Fibroblast of lung (primary cell): Measurements from ENCODE around the gene GRIK5. TPM values are rescaled to one million over a fixed set of nuclear protein-coding genes. Genes with fewer than 3 reads are reported as not detected.

Experiments
- DNase-seq, 2 donors: peaks; one replicate each; pipeline versions ENCODE4 v3.0.0 to v3.0.0-alpha.2; 2010; ENCODE audit warnings: low read depth in 2 of 2
- H2AFZ ChIP-seq: 2 replicates; pipeline ENCODE4 v1.5.1; 2012; ENCODE audit warnings: low read length, control low read depth, inconsistent platforms
- H3K27ac ChIP-seq: 2 replicates; pipeline ENCODE4 v1.5.1; 2011; ENCODE audit warnings: low read length, control low read depth; ENCODE audit not compliant: insufficient read depth
- H3K27me3 ChIP-seq: 2 replicates; pipeline ENCODE4 v1.5.1; 2011; ENCODE audit warnings: mild to moderate bottlenecking, low read length; ENCODE audit not compliant: control insufficient read depth, insufficient read depth
- H3K36me3 ChIP-seq: 2 replicates; pipeline ENCODE4 v1.5.1; 2011; ENCODE audit warnings: low read length; ENCODE audit not compliant: control insufficient read depth, insufficient read depth
- H3K4me1 ChIP-seq: 2 replicates; pipeline ENCODE4 v1.5.1; 2011; ENCODE audit warnings: low read length; ENCODE audit not compliant: control insufficient read depth, insufficient read depth; ENCODE audit errors: extremely low read depth
- H3K4me2 ChIP-seq: 2 replicates; pipeline ENCODE4 v1.5.1; 2011; ENCODE audit warnings: low read length, control low read depth; ENCODE audit not compliant: insufficient read depth; ENCODE audit errors: extremely low read depth
- H3K4me3 ChIP-seq, 4 experiments: fragments of 200-600 bp in 1 of 4; sonication (generic) in 1 of 4; replicated peaks in 1 of 4; 2 replicates each; pipeline ENCODE4 v1.5.1; 2011 to 2016; ENCODE audit warnings: low read length in 4 of 4, low read depth in 3 of 4, mild to moderate bottlenecking in 3 of 4, control low read depth in 2 of 4, inconsistent platforms in 1 of 4, mixed read lengths in 1 of 4; ENCODE audit not compliant: insufficient read depth in 1 of 4; ENCODE audit errors: control extremely low read depth in 1 of 4
- H3K79me2 ChIP-seq: 2 replicates; pipeline ENCODE4 v1.5.1; 2012; ENCODE audit warnings: mild to moderate bottlenecking, low read length, inconsistent platforms; ENCODE audit not compliant: control insufficient read depth, insufficient read depth
- H3K9ac ChIP-seq: 2 replicates; pipeline ENCODE4 v1.5.1; 2011; ENCODE audit warnings: mild to moderate bottlenecking, low read length, control low read depth; ENCODE audit not compliant: insufficient read depth
- H3K9me3 ChIP-seq: 2 replicates; pipeline ENCODE4 v1.5.1; 2012; ENCODE audit warnings: low read depth, low read length; ENCODE audit not compliant: control insufficient read depth, insufficient read depth
- H4K20me1 ChIP-seq: 2 replicates; pipeline ENCODE4 v1.5.1; 2011; ENCODE audit warnings: low read length; ENCODE audit not compliant: control insufficient read depth, insufficient read depth; ENCODE audit errors: extremely low read depth
- CTCF ChIP-seq, 2 donors: IDR thresholded peaks in 1 of 2; conservative IDR thresholded peaks in 1 of 2; 1 replicate in 1 of 2; 2 replicates in 1 of 2; pipeline ENCODE4 v1.5.1; 2011 to 2012; ENCODE audit warnings: low read length in 2 of 2, control low read depth in 1 of 2, inconsistent platforms in 1 of 2, low read depth in 1 of 2, mild to moderate bottlenecking in 1 of 2
- EZH2 ChIP-seq: IDR thresholded peaks from 2 replicates; pipeline ENCODE4 v1.5.1; 2012; ENCODE audit warnings: low read length, control low read depth, mild to moderate bottlenecking; ENCODE audit errors: missing control alignments
- polyA plus RNA-seq, 2 donors: library from polyadenylated mRNA; depleted of rRNA in 1 of 2; stranded (reverse) in 1 of 2; unstranded in 1 of 2; fragments of >200 nt; gene quantifications; 2 replicates each; pipeline ENCODE4 v1.2.1, GENCODE V29; 2011 to 2012; ENCODE audit warnings: missing spikeins in 1 of 2
- total RNA-seq: library from RNA; depleted of rRNA; stranded (reverse); fragments of >200 nt; gene quantifications from 2 replicates; pipeline ENCODE4 v1.2.1, GENCODE V29; 2014

Gene GRIK5
- total and polyA plus RNA-seq, 2 donors (not counting 1 experiment from before 2014, with no cell fraction given) = 0.03 to 3.5 TPM

GRCh38 chr19:42076380-42076944 lies 6.5 kb upstream of the GRIK5 start:
- peak overlapping the region; percentile 67 to 97 (median 75) for H3K4me3 ChIP-seq
- H3K27ac ChIP-seq = peak overlapping the region; percentile 54
- H4K20me1 ChIP-seq = peaks cover 1% of the 10 kb centered on the region
- peak in 1 of 2 donors; percentile 10 for DNase-seq
- H3K79me2 ChIP-seq = peaks cover 45% of the 10 kb centered on the region
- H3K9me3 ChIP-seq = no peaks in the 10 kb centered on the region
- H3K9ac ChIP-seq = peak overlapping the region; percentile 74
- TF ChIP-seq EZH2 = no peak
- no peak for TF ChIP-seq CTCF (conservative IDR thresholded peaks at IDR 0.05 in 1 of 2, IDR thresholded peaks at IDR 0.05 in 1 of 2; ENCODE audit: low read depth in 1 of 2, low read length in 2 of 2)
- H3K36me3 ChIP-seq = peaks cover 25% of the 10 kb centered on the region
- peak overlapping the region; percentile 61 for H3K4me2 ChIP-seq
- H2AFZ ChIP-seq = no peak overlapping the region
- no peaks in the 10 kb centered on the region for H3K27me3 ChIP-seq
- peaks cover 4% of the 10 kb centered on the region for H3K4me1 ChIP-seq

GRCh38 chr19:42075616-42076379 lies 5.8 kb upstream of the GRIK5 start, which contains the start of gene ZNF574:
Gene ZNF574, plus strand, starts transcription at chr19:42076166. Its CDS starts 2,441 bp downstream, at chr19:42078607.
- Histone ChIP-seq H3K79me2 (peaks cover 44% of the 10 kb centered on the region), H3K36me3 (peaks cover 19% of the 10 kb centered on the region), H4K20me1 (peaks cover 1% of the 10 kb centered on the region), H3K27me3 (no peaks in the 10 kb centered on the region), H3K9ac (peak within 1 kb of the TSS; percentile 93), H3K4me2 (peak within 1 kb of the TSS; percentile 87), H3K4me3 (peak within 1 kb of the TSS; percentile 79 to 97 (median 84)), H3K4me1 (peaks cover 4% of the 10 kb centered on the region), H3K27ac (peak within 1 kb of the TSS; percentile 99), H2AFZ (peak within 1 kb of the TSS; percentile 90), H3K9me3 (no peaks in the 10 kb centered on the region)
- no peak for TF ChIP-seq EZH2
- peak; percentile 99 for DNase-seq

GRCh38 chr19:42075364-42075615 lies 5.3 kb upstream of the GRIK5 start:
- peaks cover 1% of the 10 kb centered on the region for H4K20me1 ChIP-seq
- H2AFZ ChIP-seq = peak overlapping the region; percentile 90
- peak overlapping the region; percentile 87 for H3K4me2 ChIP-seq
- H3K36me3 ChIP-seq = peaks cover 14% of the 10 kb centered on the region
- no peak for DNase-seq
- H3K9ac ChIP-seq = peak overlapping the region; percentile 93
- H3K79me2 ChIP-seq = peaks cover 39% of the 10 kb centered on the region
- H3K4me1 ChIP-seq = peaks cover 4% of the 10 kb centered on the region
- peak overlapping the region; percentile 79 to 96 (median 84) for H3K4me3 ChIP-seq
- no peaks in the 10 kb centered on the region for H3K9me3 ChIP-seq
- H3K27me3 ChIP-seq = no peaks in the 10 kb centered on the region
- TF ChIP-seq CTCF (conservative IDR thresholded peaks at IDR 0.05 in 1 of 2, IDR thresholded peaks at IDR 0.05 in 1 of 2; ENCODE audit: low read depth in 1 of 2, low read length in 2 of 2) (no peak), EZH2 (no peak)
- H3K27ac ChIP-seq = peak overlapping the region; percentile 99
